ENCODE data around the gene ITPKA. TPM values are rescaled to one million over a fixed set of nuclear protein-coding genes. Genes with fewer than 3 reads are reported as not detected.

The ITPKA gene
- polyA plus RNA-seq, 1 donor (not counting 4 experiments of a cell fraction or from before 2014, with no cell fraction given) = 0.12 TPM

- Histone ChIP-seq H3K27me3 (ENCODE audit: control insufficient read depth, extremely low read depth, insufficient read depth, low read length) (no peaks in the 10 kb centered on the region), H3K27ac (ENCODE audit: control insufficient read depth, insufficient read depth, low read length) (no peak overlapping the region), H3K9me1 (ENCODE audit: control insufficient read depth, extremely low read depth, insufficient read depth, low read length) (no peaks in the 10 kb centered on the region), H3K79me2 (ENCODE audit: control insufficient read depth, insufficient read depth, low read length) (no peaks in the 10 kb centered on the region), H3K4me3 (ENCODE audit: control insufficient read depth in 2 of 3, extremely low read depth in 1 of 3, insufficient read depth in 2 of 3, low read depth in 1 of 3, low read length in 3 of 3) (no peak overlapping the region), H3K4me2 (ENCODE audit: control insufficient read depth, extremely low read depth, insufficient read depth, low read depth, low read length) (no peak overlapping the region), H3K9me3 (ENCODE audit: control insufficient read depth, low read depth, low read length) (no peaks in the 10 kb centered on the region), H4K20me1 (ENCODE audit: control insufficient read depth, extremely low read depth, insufficient read depth, low read length) (no peaks in the 10 kb centered on the region), H3K4me1 (ENCODE audit: control insufficient read depth, extremely low read depth, insufficient read depth, low read length) (peaks cover 3% of the 10 kb centered on the region), H2AFZ (ENCODE audit: control insufficient read depth, low read length) (no peak overlapping the region), H3K9ac (ENCODE audit: control insufficient read depth, extremely low read depth, insufficient read depth, low read length) (no peak overlapping the region), H3K36me3 (ENCODE audit: control insufficient read depth in 2 of 2, extremely low read depth in 1 of 2, insufficient read depth in 2 of 2, low read length in 2 of 2) (peaks cover 29 to 38% of the 10 kb centered on the region in 2 experiments)
- TF ChIP-seq CTCF (optimal IDR thresholded peaks at IDR 0.05 in 1 of 3, IDR thresholded peaks at IDR 0.05 in 1 of 3, conservative IDR thresholded peaks at IDR 0.05 in 1 of 3; ENCODE audit: extremely low read depth in 1 of 3, insufficient read depth in 2 of 3, low read length in 3 of 3) = no peak
- TF ChIP-seq EZH2 (IDR thresholded peaks at IDR 0.05; ENCODE audit: low read length) = no peak
- FAIRE-seq = no peak
- dilution Hi-C loops (cut with MboI; ENCODE audit: extremely low pct_ligation_motif_present, low sequenced_read_pairs) = no loop called here
- no peak for DNase-seq (ENCODE audit: low read depth, low spot score)
These were observed 18.7 kb upstream of the ITPKA start for GRCh38 chr15:41474941-41475340.

- TF ChIP-seq EZH2 (IDR thresholded peaks at IDR 0.05; ENCODE audit: low read length) = no peak
- H3K9ac ChIP-seq (ENCODE audit: control insufficient read depth, extremely low read depth, insufficient read depth, low read length) = no peak overlapping the region
- H3K36me3 ChIP-seq (ENCODE audit: control insufficient read depth in 2 of 2, extremely low read depth in 1 of 2, insufficient read depth in 2 of 2, low read length in 2 of 2) = peaks cover 32 to 37% of the 10 kb centered on the region in 2 experiments
- FAIRE-seq (no peak), DNase-seq (ENCODE audit: low read depth, low spot score) (no peak)
- peak overlapping the region; percentile 86 for H3K27ac ChIP-seq (ENCODE audit: control insufficient read depth, insufficient read depth, low read length)
- no peaks in the 10 kb centered on the region for H3K79me2 ChIP-seq (ENCODE audit: control insufficient read depth, insufficient read depth, low read length)
- no peak overlapping the region for H3K4me3 ChIP-seq (ENCODE audit: control insufficient read depth in 2 of 3, extremely low read depth in 1 of 3, insufficient read depth in 2 of 3, low read depth in 1 of 3, low read length in 3 of 3)
- H4K20me1 ChIP-seq (ENCODE audit: control insufficient read depth, extremely low read depth, insufficient read depth, low read length) = no peaks in the 10 kb centered on the region
- H3K9me1 ChIP-seq (ENCODE audit: control insufficient read depth, extremely low read depth, insufficient read depth, low read length) = no peaks in the 10 kb centered on the region
- no peak overlapping the region for H3K4me2 ChIP-seq (ENCODE audit: control insufficient read depth, extremely low read depth, insufficient read depth, low read depth, low read length)
- H2AFZ ChIP-seq (ENCODE audit: control insufficient read depth, low read length) = no peak overlapping the region
- H3K27me3 ChIP-seq (ENCODE audit: control insufficient read depth, extremely low read depth, insufficient read depth, low read length) = no peaks in the 10 kb centered on the region
- H3K4me1 ChIP-seq (ENCODE audit: control insufficient read depth, extremely low read depth, insufficient read depth, low read length) = peaks cover 3% of the 10 kb centered on the region
- no peaks in the 10 kb centered on the region for H3K9me3 ChIP-seq (ENCODE audit: control insufficient read depth, low read depth, low read length)
- dilution Hi-C loops (cut with MboI; ENCODE audit: extremely low pct_ligation_motif_present, low sequenced_read_pairs) = no loop called here
These were observed 17.1 kb upstream of the ITPKA start for GRCh38 chr15:41476416-41477048.

Measured in keratinocyte (primary cell).